Placental pericyte (primary cell): Measurements from ENCODE around the gene TMEM132E. TPM values are rescaled to one million over a fixed set of nuclear protein-coding genes. Genes with fewer than 3 reads are reported as not detected.

Experiments
- total RNA-seq: library from RNA; depleted of rRNA; stranded (reverse); fragments of >200 nt; gene quantifications from 2 replicates; pipeline ENCODE4 v1.2.3, GENCODE V29; 2012

The TMEM132E gene, protein sequence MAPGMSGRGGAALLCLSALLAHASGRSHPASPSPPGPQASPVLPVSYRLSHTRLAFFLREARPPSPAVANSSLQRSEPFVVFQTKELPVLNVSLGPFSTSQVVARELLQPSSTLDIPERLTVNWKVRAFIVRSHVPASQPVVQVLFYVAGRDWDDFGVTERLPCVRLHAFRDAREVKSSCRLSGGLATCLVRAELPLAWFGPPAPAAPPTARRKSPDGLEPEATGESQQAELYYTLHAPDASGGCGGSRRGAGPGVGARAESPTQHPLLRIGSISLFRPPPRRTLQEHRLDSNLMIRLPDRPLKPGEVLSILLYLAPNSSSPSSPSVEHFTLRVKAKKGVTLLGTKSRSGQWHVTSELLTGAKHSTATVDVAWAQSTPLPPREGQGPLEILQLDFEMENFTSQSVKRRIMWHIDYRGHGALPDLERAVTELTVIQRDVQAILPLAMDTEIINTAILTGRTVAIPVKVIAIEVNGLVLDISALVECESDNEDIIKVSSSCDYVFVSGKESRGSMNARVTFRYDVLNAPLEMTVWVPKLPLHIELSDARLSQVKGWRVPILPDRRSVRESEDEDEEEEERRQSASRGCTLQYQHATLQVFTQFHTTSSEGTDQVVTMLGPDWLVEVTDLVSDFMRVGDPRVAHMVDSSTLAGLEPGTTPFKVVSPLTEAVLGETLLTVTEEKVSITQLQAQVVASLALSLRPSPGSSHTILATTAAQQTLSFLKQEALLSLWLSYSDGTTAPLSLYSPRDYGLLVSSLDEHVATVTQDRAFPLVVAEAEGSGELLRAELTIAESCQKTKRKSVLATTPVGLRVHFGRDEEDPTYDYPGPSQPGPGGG (N-terminal part only)
- under 0.01 TPM in 1 of 2 replicates, not detected in the other for total RNA-seq

DNA sequence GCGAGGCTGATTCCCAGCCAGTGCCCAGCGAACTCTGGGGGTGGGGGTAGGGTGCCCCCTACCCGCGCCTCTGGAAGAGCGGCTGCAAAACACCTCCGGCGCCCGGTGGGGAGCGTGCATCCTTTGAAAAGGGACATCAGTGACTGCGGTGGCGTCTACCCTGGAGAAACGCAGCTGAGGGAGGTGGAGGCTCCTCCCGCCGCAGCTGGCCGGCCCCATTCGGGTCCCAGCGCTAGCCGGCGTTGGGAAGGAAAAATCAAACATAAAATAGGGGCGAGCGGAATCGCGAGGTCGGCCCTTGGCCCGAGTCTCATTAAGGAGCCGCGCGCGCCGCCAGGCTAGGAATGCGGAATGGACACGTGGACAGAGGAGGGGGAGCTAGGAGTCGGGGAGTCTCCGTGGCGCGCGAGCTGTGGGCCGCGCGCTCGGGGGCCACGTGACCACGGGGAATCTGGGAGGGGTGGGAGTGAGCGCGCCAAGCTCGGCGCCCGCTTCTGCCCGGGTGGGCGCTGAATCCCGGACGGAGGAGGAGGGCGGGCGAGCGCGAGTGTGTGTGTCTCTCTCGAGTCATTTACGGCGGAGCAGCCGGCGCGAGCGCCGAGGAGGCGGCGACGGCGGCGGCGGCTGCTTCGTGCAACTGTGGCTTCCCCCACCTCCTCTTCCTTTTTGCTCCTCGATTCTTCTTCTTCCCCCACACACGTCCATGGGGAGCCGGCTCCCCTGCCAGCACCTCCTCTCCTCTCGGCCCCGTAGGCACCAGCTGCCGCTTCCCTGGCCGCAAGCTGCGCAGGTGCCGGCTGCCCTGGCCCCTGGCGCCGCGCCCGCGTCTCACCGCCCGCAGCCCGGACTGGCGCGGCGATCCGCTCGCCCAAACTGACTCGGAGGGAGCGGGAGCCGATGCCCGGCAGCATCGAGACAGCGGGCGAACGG, at the start of gene TMEM132E:
TMEM132E (plus strand) TSS at position 566 of the 930 bp plus-strand sequence. CDS start 1,495 bp downstream, outside the sequence.

Other genes with a start within 250 kb of the TMEM132E start
- not detected in 2 replicates for gene CCL13, start 223.1 kb upstream of the TMEM132E start, total RNA-seq
- not detected in 2 replicates for gene CCL1, start 216.3 kb upstream of the TMEM132E start, total RNA-seq